Measurements from ENCODE around the gene DOCK11.

GRCh38 chrX:118528071-118528737 lies 32.6 kb downstream of the DOCK11 start:
- TF ChIP-seq CTCF (IDR thresholded peaks at IDR 0.05): no peak
- TF ChIP-seq EZH2 (IDR thresholded peaks at IDR 0.05; ENCODE audit: borderline replicate concordance, insufficient read depth, low read depth, low read length, poor library complexity, severe bottlenecking): no peak
